CD4-positive, alpha-beta T cell treated with Interleukin-6 at 100 ng/mL for 8 hours (primary cell): ENCODE results near the gene PACSIN2.
"Not testable (repeated sequence)": the region's sequence is repeated elsewhere in the genome, so short reads cannot be mapped to it uniquely, and the experiment has no call there.

Experiments
- DNase-seq: peaks from one replicate; pipeline ENCODE4 v3.0.0-alpha.2; 2020; ENCODE audit warnings: mixed read lengths, low spot score

Gene PACSIN2

GRCh38 chr22:42945027-42945426, 69.9 kb downstream of the PACSIN2 start:
- DNase-seq = no peak

- no peak for DNase-seq
These were observed 70.5 kb downstream of the PACSIN2 start for GRCh38 chr22:42944409-42944808.

DNA sequence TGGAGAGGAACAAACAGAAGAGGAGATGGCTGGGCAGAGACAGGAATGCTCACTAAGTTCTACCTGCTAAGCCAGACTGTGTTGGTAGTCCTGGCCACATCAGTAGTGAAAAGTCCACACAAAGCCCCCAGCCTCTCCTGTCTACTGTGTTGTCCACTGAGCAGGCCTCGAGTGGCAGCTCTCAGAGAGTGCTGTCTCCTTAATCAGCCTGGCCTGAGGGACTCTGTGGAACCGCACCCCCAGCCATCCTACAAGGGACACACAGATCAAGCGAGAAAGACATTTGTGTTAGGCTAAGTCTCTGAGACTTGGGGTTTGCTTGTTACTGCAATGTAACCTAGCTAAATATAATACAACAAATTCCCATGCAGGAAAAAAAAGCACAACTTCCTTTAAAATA, 71.0 kb downstream of the PACSIN2 start:
- no peak for DNase-seq

- no peak for DNase-seq
These were observed 72.6 kb downstream of the PACSIN2 start for GRCh38 chr22:42942351-42942750.

DNA sequence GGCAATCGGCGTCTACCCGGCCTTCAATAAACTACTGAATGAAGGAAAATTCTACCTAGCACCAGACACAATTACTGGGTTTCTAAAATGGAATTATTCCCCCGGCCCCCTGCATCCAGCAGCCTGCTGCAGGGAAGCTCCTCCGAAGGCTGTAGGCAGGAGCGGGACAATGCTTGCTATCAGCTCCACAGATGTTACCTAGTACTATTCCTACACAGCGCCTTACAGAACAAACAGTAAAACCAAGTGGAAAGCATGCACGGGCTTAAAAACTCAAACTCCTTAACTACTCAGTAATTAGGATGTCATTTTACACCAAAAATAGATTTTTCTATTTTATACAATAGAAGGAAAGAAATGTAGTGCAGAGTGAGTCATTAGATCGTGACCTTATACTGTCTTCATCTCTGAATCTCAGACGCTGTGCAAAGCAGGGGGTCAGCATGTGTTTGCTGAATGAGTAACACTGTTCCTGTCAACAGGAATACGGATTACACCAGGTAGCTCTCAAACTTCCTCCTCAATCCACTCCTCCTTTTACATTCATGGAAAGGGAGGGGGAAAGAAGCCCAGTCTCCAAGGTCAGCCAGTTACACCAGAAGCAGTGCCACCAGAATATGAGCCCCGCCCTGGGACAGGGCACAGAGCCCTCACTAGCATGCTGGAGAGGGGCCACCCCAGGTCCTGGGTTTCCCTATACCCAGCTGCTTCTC, 74.9 kb downstream of the PACSIN2 start:
- no peak for DNase-seq

DNA sequence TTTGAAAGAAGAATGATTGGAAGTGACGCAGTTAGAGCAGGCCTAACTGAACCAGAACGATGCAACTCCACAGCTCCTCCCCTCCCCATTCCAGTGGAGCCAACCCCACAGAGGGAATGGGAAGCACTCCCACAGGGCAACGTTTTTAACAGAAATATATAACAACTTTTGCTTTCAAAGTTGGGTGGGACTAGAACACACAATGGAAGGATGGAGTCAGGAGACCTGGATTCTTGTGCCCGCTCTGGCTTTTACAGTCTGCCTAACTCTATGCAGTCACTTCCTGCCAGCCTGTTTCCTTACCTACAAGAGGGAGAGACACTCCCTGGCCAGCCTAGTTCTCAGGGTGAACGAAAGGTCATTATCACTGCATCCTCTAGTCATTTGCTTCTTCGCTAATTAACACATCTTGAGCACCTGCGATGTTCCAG, 75.5 kb downstream of the PACSIN2 start:
- DNase-seq = no peak

DNA sequence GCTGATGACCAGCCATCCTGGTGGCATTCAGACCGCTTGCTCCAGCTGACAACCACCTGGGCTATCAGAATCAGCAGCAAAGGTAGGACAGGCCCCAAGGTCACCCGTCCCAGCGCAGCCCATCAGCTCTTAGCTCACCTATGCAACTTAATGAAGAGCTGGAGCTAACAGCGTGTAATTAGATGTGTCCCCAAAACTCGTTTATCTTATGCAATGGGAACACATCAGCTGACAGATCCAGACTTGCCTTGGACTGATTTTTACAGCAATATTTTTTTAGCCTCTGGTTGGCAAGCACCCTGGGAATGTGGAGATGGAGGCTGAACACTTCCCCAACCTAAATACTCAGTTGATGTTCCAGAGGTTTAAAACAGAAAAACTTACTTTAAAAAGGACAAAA, 76.0 kb downstream of the PACSIN2 start:
- no peak for DNase-seq

- no peak for DNase-seq
These were observed 76.5 kb downstream of the PACSIN2 start for GRCh38 chr22:42938449-42938848.

DNA sequence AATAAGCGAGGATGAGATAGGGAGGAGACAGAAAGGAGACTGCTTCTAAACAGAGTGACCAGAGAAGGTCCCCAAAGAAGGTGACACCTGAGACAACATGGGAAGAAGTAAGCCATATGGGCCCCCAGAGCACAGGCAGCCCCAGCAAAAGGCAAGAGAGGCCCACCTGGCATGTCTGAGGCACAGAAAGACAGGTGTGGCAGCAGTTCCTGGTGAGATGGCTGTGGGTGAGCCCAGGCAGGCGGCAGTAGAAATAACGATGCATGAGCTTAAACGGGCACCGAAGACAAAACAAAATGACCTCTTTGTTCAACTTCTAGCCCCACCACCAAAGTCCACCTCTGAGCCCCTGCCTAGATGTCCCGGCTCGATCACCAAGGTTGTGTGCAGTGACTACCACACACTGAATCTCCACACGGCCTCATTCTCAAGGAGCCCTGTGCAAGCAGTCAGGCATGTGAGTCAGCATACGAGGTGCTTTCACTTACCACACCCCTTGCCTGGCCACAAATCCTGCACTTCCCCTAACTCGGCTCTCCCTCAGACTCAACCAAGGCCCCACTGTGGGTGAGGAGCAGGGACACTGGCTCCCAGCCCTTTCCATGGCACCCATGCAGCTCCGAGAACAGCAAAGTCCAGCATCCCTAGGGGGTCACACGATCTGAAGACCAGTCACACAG, 77.6 kb downstream of the PACSIN2 start:
- peak; percentile 9 for DNase-seq

- not testable (repeated sequence) for DNase-seq
These were observed 78.3 kb downstream of the PACSIN2 start for GRCh38 chr22:42936680-42937079.

- DNase-seq = no peak
These were observed 80.6 kb downstream of the PACSIN2 start for GRCh38 chr22:42934338-42934737.

DNA sequence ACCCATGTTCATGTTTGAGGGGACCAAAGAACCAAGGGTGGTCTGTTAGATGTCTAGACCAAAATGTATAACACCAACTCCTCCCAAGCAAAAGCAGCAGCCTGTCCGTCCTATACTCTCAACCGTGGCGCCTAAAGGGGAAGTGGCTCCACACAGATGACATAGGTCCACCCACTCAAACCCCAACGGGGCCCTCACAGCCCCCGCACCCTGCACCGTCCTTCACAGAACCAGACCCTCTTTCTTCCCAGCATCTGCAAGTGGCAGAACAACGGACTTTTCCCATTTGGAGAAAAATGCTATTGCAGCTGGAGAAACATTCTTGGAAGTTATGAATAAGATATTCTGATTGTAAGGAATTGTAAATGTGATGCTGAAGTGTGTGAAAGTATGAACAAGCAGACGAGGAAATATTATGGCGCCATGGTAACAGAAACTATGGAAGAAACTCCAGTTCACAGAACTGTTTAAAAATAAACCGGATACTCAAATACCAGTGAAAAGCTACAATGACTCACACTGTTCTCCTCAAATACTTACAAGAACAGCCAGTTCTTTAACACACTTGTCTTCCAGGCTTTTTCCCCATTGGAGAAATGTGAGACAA, 81.4 kb downstream of the PACSIN2 start:
- DNase-seq = no peak

- no peak for DNase-seq
These were observed 82.0 kb downstream of the PACSIN2 start for GRCh38 chr22:42932857-42933484.

DNA sequence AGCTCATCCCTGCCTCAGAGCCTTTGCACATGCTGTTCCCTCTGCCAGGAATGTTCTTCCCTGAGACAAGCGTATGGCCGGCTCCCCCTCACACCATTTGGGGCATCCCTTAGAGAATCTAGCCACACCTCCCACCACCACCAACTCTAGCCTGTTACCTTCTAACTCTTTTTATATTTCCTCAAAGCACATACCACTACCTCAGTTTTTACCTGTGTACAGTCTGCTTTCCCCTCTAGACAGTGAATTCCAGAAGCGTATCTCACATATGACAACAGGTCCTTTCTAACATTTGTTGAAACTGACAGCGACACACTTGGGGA, 82.8 kb downstream of the PACSIN2 start:
- no peak for DNase-seq

GRCh38 chr22:42931421-42932196, 83.3 kb downstream of the PACSIN2 start:
- DNase-seq = no peak

DNA sequence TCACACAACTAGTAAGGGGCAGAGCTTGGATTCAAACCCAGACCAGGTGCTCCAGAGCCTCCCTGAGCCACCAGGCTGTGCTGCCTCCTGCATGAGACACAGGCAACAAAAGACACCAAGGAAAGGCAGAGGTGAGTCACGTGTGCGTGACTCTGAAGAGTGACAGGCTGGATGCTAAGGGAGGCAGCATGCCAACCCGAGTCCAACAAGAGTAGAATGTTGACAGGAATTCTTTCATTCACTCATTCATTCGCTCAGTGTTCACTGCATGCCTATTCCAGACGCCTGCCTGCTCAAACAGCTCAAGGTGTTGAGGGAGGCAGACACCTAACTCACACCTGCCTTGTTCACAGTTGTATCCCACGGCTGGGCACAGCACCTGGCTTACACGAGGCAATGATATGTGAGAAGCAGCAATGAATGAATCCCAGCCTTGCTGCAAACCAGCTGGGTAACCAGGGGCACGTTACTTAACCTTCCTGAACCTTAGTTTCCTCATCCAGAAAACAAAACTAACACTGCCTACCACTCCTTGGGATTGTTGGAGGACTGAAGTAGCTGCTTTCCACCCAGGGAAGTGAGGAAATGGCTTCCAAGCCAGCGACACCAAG, 84.0 kb downstream of the PACSIN2 start:
- no peak for DNase-seq

DNA sequence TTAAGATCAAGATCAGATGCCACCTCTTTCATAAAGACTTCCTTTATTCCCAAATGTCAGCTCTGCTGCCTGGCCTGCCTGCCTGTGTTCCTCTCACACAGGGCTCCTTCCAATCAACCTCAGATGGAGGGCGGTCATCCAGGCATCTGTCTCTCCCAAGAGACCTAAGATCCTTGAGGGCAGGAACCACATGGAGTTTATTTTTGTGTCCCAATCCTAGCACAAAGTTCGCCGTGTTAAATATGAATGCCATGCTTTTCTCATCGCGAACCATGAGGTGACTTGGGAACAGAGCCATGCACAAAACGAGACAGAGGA, 85.2 kb downstream of the PACSIN2 start:
- no peak for DNase-seq

- DNase-seq = no peak
These were observed 85.7 kb downstream of the PACSIN2 start for GRCh38 chr22:42928969-42929837.

DNA sequence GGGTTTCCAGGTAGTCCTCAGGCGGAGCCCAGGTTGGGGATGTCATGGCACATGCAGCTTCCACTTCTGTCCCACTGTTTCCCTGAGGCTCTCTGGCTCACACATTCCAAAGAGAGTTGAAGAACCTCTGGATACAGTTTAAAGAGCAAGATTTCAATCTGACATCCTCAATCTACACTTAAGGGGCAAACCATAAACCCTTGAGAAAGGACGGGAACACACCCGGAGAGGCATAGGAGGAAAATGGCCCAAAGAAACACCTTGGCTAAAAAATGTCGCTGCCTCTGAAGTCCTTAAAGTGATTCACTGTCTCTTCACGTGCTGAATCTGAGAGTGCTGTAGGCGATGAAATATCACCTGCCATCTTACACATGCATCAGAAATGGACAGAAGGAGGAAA, 87.0 kb downstream of the PACSIN2 start:
- DNase-seq = no peak

- DNase-seq = no peak
These were observed 88.2 kb downstream of the PACSIN2 start for GRCh38 chr22:42926768-42927167.

GRCh38 chr22:42926104-42926503, 88.8 kb downstream of the PACSIN2 start:
- no peak for DNase-seq
